Mesenchymal stem cell (in vitro differentiated cells and primary cell): ENCODE measurements around the gene GPR68.

ENCODE experiments used
- DNase-seq: peaks from one replicate; pipeline ENCODE4 v3.0.0-alpha.2; 2013
- H2AFZ ChIP-seq: one replicate; pipeline ENCODE4 v1.6.1; 2013; ENCODE audit warnings: low read depth, mild to moderate bottlenecking, control low read depth, inconsistent platforms, low read length, moderate library complexity
- H2AK5ac ChIP-seq: 2 replicates; pipeline ENCODE4 v1.6.1; 2013; ENCODE audit warnings: low read length, moderate library complexity, mild to moderate bottlenecking, inconsistent platforms; ENCODE audit not compliant: severe bottlenecking
- H2BK120ac ChIP-seq: one replicate; pipeline ENCODE4 v1.6.1; 2013; ENCODE audit warnings: low read depth, mild to moderate bottlenecking, inconsistent platforms, low read length, moderate library complexity
- H2BK12ac ChIP-seq, 2 experiments: one replicate each; pipeline ENCODE4 v1.6.1; 2013; ENCODE audit warnings: inconsistent platforms in 2 of 2, low read length in 2 of 2, mild to moderate bottlenecking in 2 of 2, moderate library complexity in 2 of 2, control low read depth in 1 of 2
- H2BK15ac ChIP-seq: one replicate; pipeline ENCODE4 v1.6.1; 2013; ENCODE audit warnings: mild to moderate bottlenecking, low read depth, inconsistent platforms; ENCODE audit not compliant: poor library complexity, severe bottlenecking
- H2BK5ac ChIP-seq: 2 replicates; pipeline ENCODE4 v1.6.1; 2013; ENCODE audit warnings: low read depth, mild to moderate bottlenecking, low read length, control low read depth, inconsistent platforms; ENCODE audit not compliant: poor library complexity, severe bottlenecking
- H3K14ac ChIP-seq, 2 experiments: one replicate each; pipeline ENCODE4 v1.6.1; 2013; ENCODE audit warnings: inconsistent platforms in 2 of 2, low read length in 2 of 2, control low read depth in 1 of 2, mild to moderate bottlenecking in 1 of 2, moderate library complexity in 1 of 2
- H3K18ac ChIP-seq, 2 experiments: one replicate each; pipeline ENCODE4 v1.6.1; 2013; ENCODE audit warnings: inconsistent platforms in 2 of 2, low read length in 2 of 2, control low read depth in 1 of 2, low read depth in 1 of 2, mild to moderate bottlenecking in 1 of 2
- H3K23ac ChIP-seq, 2 experiments: one replicate each; pipeline ENCODE4 v1.6.1; 2013; ENCODE audit warnings: inconsistent platforms in 2 of 2, low read length in 2 of 2, mild to moderate bottlenecking in 2 of 2, moderate library complexity in 2 of 2, control low read depth in 1 of 2
- H3K27ac ChIP-seq: 2 replicates; pipeline ENCODE4 v1.5.1; 2013; ENCODE audit warnings: mild to moderate bottlenecking, moderate library complexity, low read length, control low read depth, inconsistent platforms; ENCODE audit not compliant: poor library complexity, severe bottlenecking
- H3K27me3 ChIP-seq, 2 experiments: 2 replicates each; pipeline versions ENCODE4 v1.6.1 to v1.7.0; 2013; ENCODE audit warnings: low read length in 2 of 2, mild to moderate bottlenecking in 2 of 2, moderate library complexity in 2 of 2, control low read depth in 1 of 2, inconsistent platforms in 1 of 2; ENCODE audit not compliant: control insufficient read depth in 1 of 2, insufficient read depth in 1 of 2
- H3K36me3 ChIP-seq, 2 experiments: 2 replicates each; pipeline versions ENCODE4 v1.6.1 to v1.7.0; 2013; ENCODE audit warnings: low read length in 2 of 2, control low read depth in 1 of 2, inconsistent platforms in 1 of 2, low read depth in 1 of 2, mild to moderate bottlenecking in 1 of 2; ENCODE audit not compliant: insufficient read depth in 2 of 2, control insufficient read depth in 1 of 2
- H3K4ac ChIP-seq, 2 experiments: one replicate each; pipeline ENCODE4 v1.6.1; 2013; ENCODE audit warnings: inconsistent platforms in 2 of 2, low read length in 2 of 2, mild to moderate bottlenecking in 2 of 2, moderate library complexity in 2 of 2, control low read depth in 1 of 2, low read depth in 1 of 2
- H3K4me1 ChIP-seq: 2 replicates; pipeline ENCODE4 v1.6.1; 2013; ENCODE audit warnings: low read depth, low read length, control low read depth; ENCODE audit not compliant: control insufficient read depth, insufficient read depth
- H3K4me2 ChIP-seq: 2 replicates; pipeline ENCODE4 v1.6.1; 2013; ENCODE audit warnings: low read length, mild to moderate bottlenecking, inconsistent platforms; ENCODE audit not compliant: poor library complexity, severe bottlenecking
- H3K4me3 ChIP-seq, 2 experiments: 2 replicates each; pipeline versions ENCODE4 v1.5.1 to v1.7.0; 2013; ENCODE audit warnings: low read length in 2 of 2, mild to moderate bottlenecking in 2 of 2, control low read depth in 1 of 2, low read depth in 1 of 2; ENCODE audit not compliant: insufficient read depth in 1 of 2
- H3K79me1 ChIP-seq: replicated peaks from 2 replicates; pipeline ENCODE4 v1.6.1; 2013; ENCODE audit warnings: mild to moderate bottlenecking, control low read depth, low read length, inconsistent platforms; ENCODE audit not compliant: poor library complexity, severe bottlenecking
- H3K9ac ChIP-seq: 2 replicates; pipeline ENCODE4 v1.7.0; 2013; ENCODE audit warnings: mild to moderate bottlenecking, low read length, moderate library complexity
- H3K9me3 ChIP-seq: 2 replicates; pipeline ENCODE4 v1.7.0; 2013; ENCODE audit warnings: mild to moderate bottlenecking, low read length; ENCODE audit not compliant: control insufficient read depth
- H4K8ac ChIP-seq: one replicate; pipeline ENCODE4 v1.6.1; 2013; ENCODE audit warnings: inconsistent platforms, mild to moderate bottlenecking, low read length, moderate library complexity
- H4K91ac ChIP-seq: one replicate; pipeline ENCODE4 v1.6.1; 2013; ENCODE audit warnings: mild to moderate bottlenecking, low read length, inconsistent platforms
- WGBS: methylation state at CpG from one replicate; pipeline ENCODE4 v1.1.7; 2013; ENCODE audit warnings: mixed read lengths; 5-methylcytosine and 5-hydroxymethylcytosine counted together

Gene GPR68

DNA sequence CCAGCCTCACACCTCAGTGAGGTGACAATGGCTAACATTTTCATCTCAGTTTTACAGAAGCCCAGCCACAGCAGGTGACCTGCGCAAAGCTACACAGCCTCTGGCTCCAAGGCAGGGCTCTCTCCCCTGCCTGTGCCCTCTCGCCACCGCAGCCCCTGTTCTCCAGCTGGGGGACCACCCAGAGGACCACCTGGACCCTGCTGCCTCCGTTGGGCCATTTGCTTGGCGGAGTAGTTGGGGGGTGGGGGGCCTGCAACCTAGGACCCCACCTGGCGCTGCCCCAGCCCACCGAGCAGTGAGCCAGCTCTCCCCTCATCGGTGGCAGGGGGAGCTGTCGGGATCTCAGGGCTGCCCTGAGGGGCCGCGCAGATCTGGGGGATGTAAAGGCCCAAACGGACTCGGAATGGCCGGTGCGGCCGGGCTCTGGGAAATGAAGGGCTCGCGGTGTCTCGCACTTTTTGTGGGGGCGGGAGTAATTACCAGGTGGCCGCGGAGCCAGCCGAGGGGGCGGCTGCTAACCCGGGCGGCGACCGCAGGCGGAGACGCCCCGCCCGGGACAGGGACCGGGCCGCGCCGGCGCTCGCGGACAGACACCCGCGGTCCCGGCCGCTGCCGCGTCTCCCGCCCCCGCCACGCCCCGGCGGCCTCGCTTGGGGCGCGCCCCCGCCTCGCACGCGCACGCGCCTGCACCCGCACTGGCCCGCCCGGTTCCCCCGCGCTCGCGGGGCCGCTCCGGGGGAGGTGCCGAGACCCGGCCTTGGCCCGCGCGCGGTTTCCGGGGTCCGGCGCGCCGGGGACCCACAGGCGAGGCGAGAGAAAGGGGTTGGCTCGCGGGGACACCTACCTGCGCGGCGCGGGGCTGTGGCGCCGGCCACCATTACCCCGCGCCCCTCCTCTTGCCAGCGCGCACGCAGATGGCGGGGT, 8.6 kb upstream of the GPR68 start:
- peak overlapping the region; percentile 32 to 58 for H3K4ac ChIP-seq
- H3K4me3 ChIP-seq = peak overlapping the region; percentile 61 to 79
- H2AFZ ChIP-seq = peak overlapping the region; percentile 78
- no peaks in the 10 kb centered on the region for H3K9me3 ChIP-seq
- H3K27ac ChIP-seq = no peak overlapping the region
- H2BK12ac ChIP-seq = peak overlapping the region; percentile 11 to 75
- peaks cover 38% of the 10 kb centered on the region for H3K4me1 ChIP-seq
- H3K9ac ChIP-seq = peak overlapping the region; percentile 82
- peak; percentile 26 for DNase-seq
- peak overlapping the region; percentile 30 to 81 for H3K18ac ChIP-seq
- H3K27me3 ChIP-seq = no peaks in the 10 kb centered on the region
- 2% methylated on average over 46 of the region's 95 CpGs for WGBS
- H4K8ac ChIP-seq = peak overlapping the region; percentile 90
- peak overlapping the region; percentile 96 for H3K4me2 ChIP-seq
- H3K23ac ChIP-seq = peak overlapping the region in 1 of 2 experiments; percentile 97
- H2BK15ac ChIP-seq = peak overlapping the region; percentile 15
- H3K36me3 ChIP-seq = no peaks in the 10 kb centered on the region
- H3K79me1 ChIP-seq = no peaks in the 10 kb centered on the region
- no peak overlapping the region for H2BK120ac ChIP-seq
- H2AK5ac ChIP-seq = peak overlapping the region; percentile 67
- peak overlapping the region in 1 of 2 experiments; percentile 82 for H3K14ac ChIP-seq
- no peak overlapping the region for H2BK5ac ChIP-seq
- H4K91ac ChIP-seq = peak overlapping the region; percentile 18

GRCh38 chr14:91250912-91251311, 6.4 kb upstream of the GPR68 start:
- Histone ChIP-seq H2AFZ (no peak overlapping the region), H3K27ac (no peak overlapping the region), H3K23ac (no peak overlapping the region), H3K14ac (no peak overlapping the region), H3K4me3 (no peak overlapping the region), H2BK15ac (no peak overlapping the region), H2BK12ac (no peak overlapping the region), H3K9ac (no peak overlapping the region), H3K79me1 (no peaks in the 10 kb centered on the region), H3K36me3 (no peaks in the 10 kb centered on the region), H2BK120ac (no peak overlapping the region), H3K4me2 (no peak overlapping the region), H2BK5ac (no peak overlapping the region), H3K27me3 (no peaks in the 10 kb centered on the region), H3K18ac (no peak overlapping the region), H3K4me1 (peaks cover 39% of the 10 kb centered on the region), H4K91ac (no peak overlapping the region), H3K9me3 (no peaks in the 10 kb centered on the region), H3K4ac (no peak overlapping the region), H4K8ac (no peak overlapping the region), H2AK5ac (peak overlapping the region; percentile 74)
- no peak for DNase-seq
- 46% methylated on average over 5 of the region's 5 CpGs for WGBS

- 39% methylated on average over 9 of the region's 10 CpGs for WGBS
- no peak overlapping the region for H3K14ac ChIP-seq
- H2AK5ac ChIP-seq = no peak overlapping the region
- no peak overlapping the region for H2BK15ac ChIP-seq
- H3K4ac ChIP-seq = no peak overlapping the region
- H3K4me2 ChIP-seq = peak overlapping the region; percentile 47
- H2AFZ ChIP-seq = no peak overlapping the region
- H3K18ac ChIP-seq = no peak overlapping the region
- no peak overlapping the region for H2BK5ac ChIP-seq
- H4K91ac ChIP-seq = no peak overlapping the region
- peaks cover 43% of the 10 kb centered on the region for H3K4me1 ChIP-seq
- H3K27ac ChIP-seq = peak overlapping the region; percentile 83
- no peak overlapping the region for H2BK120ac ChIP-seq
- H4K8ac ChIP-seq = peak overlapping the region; percentile 49
- no peak overlapping the region for H3K23ac ChIP-seq
- no peaks in the 10 kb centered on the region for H3K79me1 ChIP-seq
- no peaks in the 10 kb centered on the region for H3K27me3 ChIP-seq
- H3K36me3 ChIP-seq = no peaks in the 10 kb centered on the region
- no peak overlapping the region for H2BK12ac ChIP-seq
- peak; percentile 67 for DNase-seq
- H3K4me3 ChIP-seq = no peak overlapping the region
- no peak overlapping the region for H3K9ac ChIP-seq
- no peaks in the 10 kb centered on the region for H3K9me3 ChIP-seq
These were observed 5.5 kb upstream of the GPR68 start for GRCh38 chr14:91249841-91250616.
